ENCODE measurements around the gene PP2D1. TPM values are rescaled to one million over a fixed set of nuclear protein-coding genes. Genes with fewer than 3 reads are reported as not detected.
A peak's percentile ranks its signal among the peaks of the same experiment; 100 is the strongest.
"Not testable (repeated sequence)": the region's sequence is repeated elsewhere in the genome, so short reads cannot be mapped to it uniquely, and the experiment has no call there.

The PP2D1 gene
- polyA plus RNA-seq, 3 donors, result 0.41 to 0.56 TPM; not detected in 1

DNA sequence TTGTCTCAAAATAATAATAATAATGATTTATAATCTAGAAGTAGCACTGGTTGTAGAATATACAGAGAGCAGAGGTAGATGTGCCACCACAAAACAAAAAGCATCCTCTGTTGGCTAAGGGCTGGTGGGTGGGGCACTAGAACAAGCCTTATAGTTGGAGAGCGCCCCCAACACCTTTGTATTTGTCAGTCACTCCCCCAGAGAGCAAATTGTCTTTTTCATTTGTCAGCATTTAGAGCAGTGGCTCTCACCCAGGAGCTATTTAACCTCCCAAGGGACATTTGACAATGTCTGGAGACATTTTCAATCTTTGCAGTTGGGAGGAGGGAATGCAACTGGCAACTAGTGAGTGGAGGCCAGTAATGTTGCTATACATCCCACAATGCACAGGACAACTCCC is 34.5 kb upstream of the PP2D1 start:
- no peak for TF ChIP-seq CTCF (IDR thresholded peaks at IDR 0.05)
- Histone ChIP-seq H3K27ac (ENCODE audit: low read depth in 1 of 2, low read length in 2 of 2) (peak overlapping the region in 1 of 2 donors; percentile 14), H3K9ac (ENCODE audit: insufficient read depth, low read length, poor library complexity, severe bottlenecking) (no peak overlapping the region), H3K4me3 (replicated peaks in 1 of 3; ENCODE audit: low read depth in 2 of 3, low read length in 3 of 3) (no peak overlapping the region), H3K27me3 (ENCODE audit: control insufficient read depth in 2 of 2, insufficient read depth in 2 of 2, low read length in 2 of 2) (no peaks in the 10 kb centered on the region), H3K79me2 (ENCODE audit: insufficient read depth, low read length) (peaks cover 97% of the 10 kb centered on the region), H2AFZ (ENCODE audit: insufficient read depth, low read depth, low read length, poor library complexity, severe bottlenecking) (no peak overlapping the region), H3K4me1 (ENCODE audit: control insufficient read depth in 1 of 2, insufficient read depth in 2 of 2, low read length in 2 of 2) (peaks cover 40 to 60% of the 10 kb centered on the region in 2 donors), H3K9me3 (replicated peaks in 1 of 2; ENCODE audit: control insufficient read depth in 1 of 2, insufficient read depth in 1 of 2, low read length in 2 of 2) (no peaks in the 10 kb centered on the region), H3K4me2 (replicated peaks; ENCODE audit: extremely low read depth, low read length, poor library complexity, severe bottlenecking) (no peak overlapping the region), H3K36me3 (replicated peaks in 1 of 2; ENCODE audit: control insufficient read depth in 1 of 2, insufficient read depth in 2 of 2, low read length in 2 of 2) (no peaks in the 10 kb centered on the region), H4K20me1 (ENCODE audit: insufficient read depth, low read length) (peaks cover 27% of the 10 kb centered on the region)
- peaks cover 4% of the 10 kb centered on the region in 2 donors for H3K36me3 Mint-ChIP-seq
- intact Hi-C loops (cut with micrococcal nuclease), result loop anchor here in 1 of 2 donors (10.0 kb wide), 1 partner anchor 138 kb away; the partner anchor contains the start of gene SGO1
- no CpG with 5 or more reads among the region's 1 CpG for WGBS (ENCODE audit: insufficient coverage)
- H3K4me3 Mint-ChIP-seq, result no peak overlapping the region
- H3K4me1 Mint-ChIP-seq, result peaks cover 53% of the 10 kb centered on the region
- peaks cover 0 to 6% (median 0%) of the 10 kb centered on the region in 3 donors for H3K27me3 Mint-ChIP-seq (ENCODE audit: low read depth in 3 of 3)
- no peak for DNase-seq
- no peak overlapping the region for H3K27ac Mint-ChIP-seq
- H3K9me3 Mint-ChIP-seq, result peaks cover 0 to 3% (median 0%) of the 10 kb centered on the region in 7 donors

DNA sequence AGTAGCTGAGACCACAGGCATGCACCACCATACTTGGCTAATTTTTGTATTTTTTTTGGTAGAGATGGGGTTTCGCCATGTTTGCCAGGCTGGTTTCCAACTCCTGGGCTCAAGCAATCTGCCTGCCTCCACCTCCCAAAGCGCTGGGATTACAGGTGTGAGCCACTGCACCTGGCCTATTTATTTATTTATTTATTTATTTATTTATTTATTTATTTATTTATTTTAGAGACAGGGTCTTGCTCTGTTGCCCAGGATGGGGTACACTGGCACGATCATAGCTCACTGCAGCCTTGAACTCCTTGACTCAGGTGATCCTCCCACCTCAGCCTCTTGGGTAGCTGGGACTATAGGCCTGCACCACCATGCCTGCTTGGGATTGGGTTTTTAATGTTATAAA is 33.1 kb upstream of the PP2D1 start:
- Histone ChIP-seq H4K20me1 (ENCODE audit: insufficient read depth, low read length) (peaks cover 24% of the 10 kb centered on the region), H3K79me2 (ENCODE audit: insufficient read depth, low read length) (peaks cover 92% of the 10 kb centered on the region), H3K4me1 (ENCODE audit: control insufficient read depth in 1 of 2, insufficient read depth in 2 of 2, low read length in 2 of 2) (peaks cover 42 to 68% of the 10 kb centered on the region in 2 donors)
- not testable (repeated sequence) for H3K4me3 Mint-ChIP-seq; H3K27me3 Mint-ChIP-seq (ENCODE audit: low read depth in 3 of 3); H3K9me3 ChIP-seq (replicated peaks in 1 of 2; ENCODE audit: control insufficient read depth in 1 of 2, insufficient read depth in 1 of 2, low read length in 2 of 2); DNase-seq; H3K4me2 ChIP-seq (replicated peaks; ENCODE audit: extremely low read depth, low read length, poor library complexity, severe bottlenecking); H3K9ac ChIP-seq (ENCODE audit: insufficient read depth, low read length, poor library complexity, severe bottlenecking); H3K27ac ChIP-seq (ENCODE audit: low read depth in 1 of 2, low read length in 2 of 2); H3K4me3 ChIP-seq (replicated peaks in 1 of 3; ENCODE audit: low read depth in 2 of 3, low read length in 3 of 3); H3K27me3 ChIP-seq (ENCODE audit: control insufficient read depth in 2 of 2, insufficient read depth in 2 of 2, low read length in 2 of 2); H3K9me3 Mint-ChIP-seq; H3K36me3 Mint-ChIP-seq; H3K27ac Mint-ChIP-seq; H3K36me3 ChIP-seq (replicated peaks in 1 of 2; ENCODE audit: control insufficient read depth in 1 of 2, insufficient read depth in 2 of 2, low read length in 2 of 2); H2AFZ ChIP-seq (ENCODE audit: insufficient read depth, low read depth, low read length, poor library complexity, severe bottlenecking)
- WGBS (ENCODE audit: insufficient coverage), result 100% methylated on average over 1 of the region's 3 CpGs
- intact Hi-C loops (cut with micrococcal nuclease), result loop anchor here in 1 of 2 donors (10.0 kb wide), 1 partner anchor 140 kb away; the partner anchor contains the start of gene SGO1
- peaks cover 59% of the 10 kb centered on the region for H3K4me1 Mint-ChIP-seq

Measured in CD14-positive monocyte (primary cell).